Mucosa of stomach (tissue), 1 donor: Measurements from ENCODE around the gene LINC01488.

Experiments used
- H3K27me3 ChIP-seq: one replicate; pipeline ENCODE4 v1.7.0; 2013; ENCODE audit warnings: mild to moderate bottlenecking, low read length; ENCODE audit not compliant: control insufficient read depth, insufficient read depth
- H3K36me3 ChIP-seq: one replicate; pipeline ENCODE4 v1.7.0; 2013; ENCODE audit warnings: low read length; ENCODE audit not compliant: control insufficient read depth, insufficient read depth
- H3K4me1 ChIP-seq: one replicate; pipeline ENCODE4 v1.7.0; 2013; ENCODE audit warnings: mild to moderate bottlenecking, low read length; ENCODE audit not compliant: control insufficient read depth, insufficient read depth
- H3K4me3 ChIP-seq: one replicate; pipeline ENCODE4 v1.7.0; 2013; ENCODE audit warnings: low read length
- H3K9ac ChIP-seq: one replicate; pipeline ENCODE4 v1.7.0; 2013; ENCODE audit warnings: mild to moderate bottlenecking, low read length, moderate library complexity
- H3K9me3 ChIP-seq: one replicate; pipeline ENCODE4 v1.7.0; 2013; ENCODE audit warnings: mild to moderate bottlenecking, low read length, moderate library complexity; ENCODE audit not compliant: control insufficient read depth
- donor health status: Pancreatic carcinoma.

LINC01488 gene

GRCh38 chr11:69504576-69505335 lies 23.3 kb downstream of the LINC01488 start:
- Histone ChIP-seq H3K4me3 (no peak overlapping the region), H3K27me3 (no peaks in the 10 kb centered on the region), H3K9me3 (no peaks in the 10 kb centered on the region), H3K36me3 (no peaks in the 10 kb centered on the region), H3K4me1 (peaks cover 15% of the 10 kb centered on the region), H3K9ac (no peak overlapping the region)

- Histone ChIP-seq H3K27me3 (no peaks in the 10 kb centered on the region), H3K9ac (no peak overlapping the region), H3K9me3 (no peaks in the 10 kb centered on the region), H3K4me3 (no peak overlapping the region), H3K4me1 (peaks cover 10% of the 10 kb centered on the region), H3K36me3 (no peaks in the 10 kb centered on the region)
Observed at GRCh38 chr11:69508974-69509373, 27.5 kb downstream of the LINC01488 start.

GRCh38 chr11:69509381-69509780 lies 27.9 kb downstream of the LINC01488 start:
- no peaks in the 10 kb centered on the region for H3K36me3 ChIP-seq
- H3K9me3 ChIP-seq, result no peaks in the 10 kb centered on the region
- peaks cover 10% of the 10 kb centered on the region for H3K4me1 ChIP-seq
- no peaks in the 10 kb centered on the region for H3K27me3 ChIP-seq
- H3K9ac ChIP-seq, result no peak overlapping the region
- no peak overlapping the region for H3K4me3 ChIP-seq

GRCh38 chr11:69509846-69510390 lies 28.5 kb downstream of the LINC01488 start:
- Histone ChIP-seq H3K36me3 (no peaks in the 10 kb centered on the region), H3K4me1 (peaks cover 10% of the 10 kb centered on the region), H3K27me3 (no peaks in the 10 kb centered on the region), H3K9me3 (no peaks in the 10 kb centered on the region), H3K9ac (no peak overlapping the region), H3K4me3 (no peak overlapping the region)

- Histone ChIP-seq H3K4me1 (peaks cover 10% of the 10 kb centered on the region), H3K9ac (no peak overlapping the region), H3K36me3 (no peaks in the 10 kb centered on the region), H3K27me3 (no peaks in the 10 kb centered on the region), H3K9me3 (no peaks in the 10 kb centered on the region), H3K4me3 (no peak overlapping the region)
Observed at GRCh38 chr11:69510471-69511357, 29.3 kb downstream of the LINC01488 start.

- no peaks in the 10 kb centered on the region for H3K36me3 ChIP-seq
- peaks cover 10% of the 10 kb centered on the region for H3K4me1 ChIP-seq
- H3K9me3 ChIP-seq, result no peaks in the 10 kb centered on the region
- H3K4me3 ChIP-seq, result no peak overlapping the region
- H3K27me3 ChIP-seq, result no peaks in the 10 kb centered on the region
- H3K9ac ChIP-seq, result no peak overlapping the region
Observed at GRCh38 chr11:69511358-69512055, 30.0 kb downstream of the LINC01488 start.

GRCh38 chr11:69512136-69512535 lies 30.7 kb downstream of the LINC01488 start:
- H3K27me3 ChIP-seq, result no peaks in the 10 kb centered on the region
- peaks cover 10% of the 10 kb centered on the region for H3K4me1 ChIP-seq
- no peak overlapping the region for H3K4me3 ChIP-seq
- H3K9me3 ChIP-seq, result no peaks in the 10 kb centered on the region
- H3K9ac ChIP-seq, result no peak overlapping the region
- H3K36me3 ChIP-seq, result no peaks in the 10 kb centered on the region

GRCh38 chr11:69512790-69513189 lies 31.3 kb downstream of the LINC01488 start:
- peaks cover 10% of the 10 kb centered on the region for H3K4me1 ChIP-seq
- no peak overlapping the region for H3K9ac ChIP-seq
- H3K9me3 ChIP-seq, result no peaks in the 10 kb centered on the region
- no peaks in the 10 kb centered on the region for H3K36me3 ChIP-seq
- no peak overlapping the region for H3K4me3 ChIP-seq
- no peaks in the 10 kb centered on the region for H3K27me3 ChIP-seq

GRCh38 chr11:69513196-69513595 lies 31.7 kb downstream of the LINC01488 start:
- no peak overlapping the region for H3K9ac ChIP-seq
- no peak overlapping the region for H3K4me3 ChIP-seq
- peaks cover 10% of the 10 kb centered on the region for H3K4me1 ChIP-seq
- no peaks in the 10 kb centered on the region for H3K27me3 ChIP-seq
- H3K9me3 ChIP-seq, result no peaks in the 10 kb centered on the region
- H3K36me3 ChIP-seq, result no peaks in the 10 kb centered on the region

GRCh38 chr11:69513663-69514224 lies 32.3 kb downstream of the LINC01488 start:
- Histone ChIP-seq H3K4me1 (peaks cover 10% of the 10 kb centered on the region), H3K27me3 (no peaks in the 10 kb centered on the region), H3K9ac (no peak overlapping the region), H3K4me3 (no peak overlapping the region), H3K9me3 (no peaks in the 10 kb centered on the region), H3K36me3 (no peaks in the 10 kb centered on the region)

GRCh38 chr11:69514771-69515170 lies 33.3 kb downstream of the LINC01488 start:
- Histone ChIP-seq H3K4me3 (no peak overlapping the region), H3K9ac (no peak overlapping the region), H3K4me1 (peaks cover 10% of the 10 kb centered on the region), H3K27me3 (no peaks in the 10 kb centered on the region), H3K36me3 (no peaks in the 10 kb centered on the region), H3K9me3 (no peaks in the 10 kb centered on the region)
